SK-N-SH (cell line): ENCODE results near the gene FAM204A.

Experiments used
- CTCF ChIP-seq: fragments of 200-600 bp; sonication (generic); IDR thresholded peaks from 2 replicates; pipeline ENCODE4 v1.6.1; 2017; ENCODE audit warnings: antibody characterized with exemption, mild to moderate bottlenecking, moderate library complexity
- IRF3 ChIP-seq: fragments of 150-350 bp; IDR thresholded peaks from 2 replicates; pipeline ENCODE4 v1.6.1; 2016; ENCODE audit warnings: mild to moderate bottlenecking, low read depth, low read length
- MAX ChIP-seq: IDR thresholded peaks from 2 replicates; pipeline ENCODE4 v1.4.0; 2012; ENCODE audit warnings: low read depth
- POLR2AphosphoS5 ChIP-seq: IDR thresholded peaks from 2 replicates; pipeline ENCODE4 v1.6.1; 2012; ENCODE audit warnings: low read depth, low read length
- RAD21 ChIP-seq: IDR thresholded peaks from 2 replicates; pipeline ENCODE4 v1.6.1; 2012; ENCODE audit warnings: mild to moderate bottlenecking, low read length
- RCOR1 ChIP-seq: fragments of 150-350 bp; IDR thresholded peaks from 2 replicates; pipeline ENCODE4 v1.6.1; 2017; ENCODE audit warnings: antibody characterized with exemption, low read length
- REST ChIP-seq: IDR thresholded peaks from 2 replicates; pipeline ENCODE4 v1.6.1; 2012; ENCODE audit warnings: mild to moderate bottlenecking, low read depth, low read length, moderate library complexity
- SMC3 ChIP-seq: IDR thresholded peaks from 2 replicates; pipeline ENCODE4 v1.6.1; 2012; ENCODE audit warnings: low read depth, low read length, improper control_type of control experiment
- TAF1 ChIP-seq: IDR thresholded peaks from 2 replicates; pipeline ENCODE4 v1.6.1; 2012; ENCODE audit warnings: low read depth, mild to moderate bottlenecking, low read length, moderate library complexity, borderline replicate concordance
- ZBTB33 ChIP-seq: IDR thresholded peaks from 2 replicates; pipeline ENCODE4 v1.4.0; 2012; ENCODE audit warnings: low read depth, borderline replicate concordance
- TF ChIP-seq, protein P1 (sequence below): fragments of 150-350 bp; IDR thresholded peaks from 2 replicates; pipeline ENCODE4 v1.6.1; 2017; ENCODE audit warnings: antibody characterized with exemption, low read length, low read depth, borderline replicate concordance

GRCh38 chr10:118356628-118357027, 14.5 kb upstream of the FAM204A start:
- TF ChIP-seq RAD21 (no peak), CTCF (no peak), SMC3 (no peak), ZBTB33 (no peak), TAF1 (no peak), REST (no peak), RCOR1 (no peak), POLR2AphosphoS5 (no peak), IRF3 (no peak), MAX (no peak)
- TF ChIP-seq, protein P1, sequence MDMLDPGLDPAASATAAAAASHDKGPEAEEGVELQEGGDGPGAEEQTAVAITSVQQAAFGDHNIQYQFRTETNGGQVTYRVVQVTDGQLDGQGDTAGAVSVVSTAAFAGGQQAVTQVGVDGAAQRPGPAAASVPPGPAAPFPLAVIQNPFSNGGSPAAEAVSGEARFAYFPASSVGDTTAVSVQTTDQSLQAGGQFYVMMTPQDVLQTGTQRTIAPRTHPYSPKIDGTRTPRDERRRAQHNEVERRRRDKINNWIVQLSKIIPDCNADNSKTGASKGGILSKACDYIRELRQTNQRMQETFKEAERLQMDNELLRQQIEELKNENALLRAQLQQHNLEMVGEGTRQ, result no peak
